BJ (cell line): ENCODE measurements around the gene ELP1. TPM values are rescaled to one million over a fixed set of nuclear protein-coding genes. Genes with fewer than 3 reads are reported as not detected.
"Not testable (repeated sequence)": the region's sequence is repeated elsewhere in the genome, so short reads cannot be mapped to it uniquely, and the experiment has no call there.

Experiments used
- CTCF ChIA-PET: fragments of 350-600 bp; formaldehyde crosslinking; extraction: SDS; loops from one replicate; lab custom pipeline; 2021; ENCODE audit warnings: antibody characterized with exemption, inconsistent platforms; lab: Yijun Ruan, JAX
- POLR2A ChIA-PET: fragments of 300-600 bp; sonication (Branson Sonifier 250); formaldehyde crosslinking; extraction: SDS; loops from one replicate; lab custom pipeline; 2021; ENCODE audit warnings: antibody characterized with exemption; lab: Charles Lee
- DNase-seq: peaks from one replicate; pipeline ENCODE4 v3.0.0-alpha.2; 2011; ENCODE audit warnings: low read depth
- H3K27me3 ChIP-seq: 2 replicates; pipeline ENCODE4 v1.6.0; 2011; ENCODE audit warnings: low read length; ENCODE audit not compliant: control insufficient read depth, insufficient read depth
- H3K36me3 ChIP-seq: 2 replicates; pipeline ENCODE4 v1.5.1; 2011; ENCODE audit warnings: low read length; ENCODE audit not compliant: control insufficient read depth, insufficient read depth
- H3K4me3 ChIP-seq: 2 replicates; pipeline ENCODE4 v1.5.1; 2011; ENCODE audit warnings: low read depth, mild to moderate bottlenecking, control low read depth, low read length
- polyA plus RNA-seq: library from polyadenylated mRNA; depleted of rRNA; stranded (reverse); fragments of >200 nt; gene quantifications from 2 replicates; pipeline ENCODE4 v1.2.3, GENCODE V29; 2011
- TF ChIP-seq, protein P1 (sequence below): IDR thresholded peaks from 2 replicates; pipeline ENCODE4 v1.5.1; 2011; ENCODE audit warnings: low read depth, mild to moderate bottlenecking, control low read depth, inconsistent platforms, low read length, moderate library complexity; ENCODE audit not compliant: insufficient read depth

Gene ELP1
- polyA plus RNA-seq, 1 experiment: 16.0 TPM

- no peak overlapping the region for H3K4me3 ChIP-seq
- no peaks in the 10 kb centered on the region for H3K27me3 ChIP-seq
- CTCF ChIA-PET: interaction anchor here (0.7 to 1.1 kb wide), 3 partner anchors 37 to 522 kb away, joined by 3 to 4 read pairs (median 3); no protein-coding TSS in a partner anchor
- no peak for DNase-seq
- POLR2A ChIA-PET: no interaction called here
- peaks cover 8% of the 10 kb centered on the region for H3K36me3 ChIP-seq
- TF ChIP-seq, protein P1, sequence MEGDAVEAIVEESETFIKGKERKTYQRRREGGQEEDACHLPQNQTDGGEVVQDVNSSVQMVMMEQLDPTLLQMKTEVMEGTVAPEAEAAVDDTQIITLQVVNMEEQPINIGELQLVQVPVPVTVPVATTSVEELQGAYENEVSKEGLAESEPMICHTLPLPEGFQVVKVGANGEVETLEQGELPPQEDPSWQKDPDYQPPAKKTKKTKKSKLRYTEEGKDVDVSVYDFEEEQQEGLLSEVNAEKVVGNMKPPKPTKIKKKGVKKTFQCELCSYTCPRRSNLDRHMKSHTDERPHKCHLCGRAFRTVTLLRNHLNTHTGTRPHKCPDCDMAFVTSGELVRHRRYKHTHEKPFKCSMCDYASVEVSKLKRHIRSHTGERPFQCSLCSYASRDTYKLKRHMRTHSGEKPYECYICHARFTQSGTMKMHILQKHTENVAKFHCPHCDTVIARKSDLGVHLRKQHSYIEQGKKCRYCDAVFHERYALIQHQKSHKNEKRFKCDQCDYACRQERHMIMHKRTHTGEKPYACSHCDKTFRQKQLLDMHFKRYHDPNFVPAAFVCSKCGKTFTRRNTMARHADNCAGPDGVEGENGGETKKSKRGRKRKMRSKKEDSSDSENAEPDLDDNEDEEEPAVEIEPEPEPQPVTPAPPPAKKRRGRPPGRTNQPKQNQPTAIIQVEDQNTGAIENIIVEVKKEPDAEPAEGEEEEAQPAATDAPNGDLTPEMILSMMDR: no peak
These were observed 44.3 kb downstream of the ELP1 start for GRCh38 chr9:108889649-108890067.

DNA sequence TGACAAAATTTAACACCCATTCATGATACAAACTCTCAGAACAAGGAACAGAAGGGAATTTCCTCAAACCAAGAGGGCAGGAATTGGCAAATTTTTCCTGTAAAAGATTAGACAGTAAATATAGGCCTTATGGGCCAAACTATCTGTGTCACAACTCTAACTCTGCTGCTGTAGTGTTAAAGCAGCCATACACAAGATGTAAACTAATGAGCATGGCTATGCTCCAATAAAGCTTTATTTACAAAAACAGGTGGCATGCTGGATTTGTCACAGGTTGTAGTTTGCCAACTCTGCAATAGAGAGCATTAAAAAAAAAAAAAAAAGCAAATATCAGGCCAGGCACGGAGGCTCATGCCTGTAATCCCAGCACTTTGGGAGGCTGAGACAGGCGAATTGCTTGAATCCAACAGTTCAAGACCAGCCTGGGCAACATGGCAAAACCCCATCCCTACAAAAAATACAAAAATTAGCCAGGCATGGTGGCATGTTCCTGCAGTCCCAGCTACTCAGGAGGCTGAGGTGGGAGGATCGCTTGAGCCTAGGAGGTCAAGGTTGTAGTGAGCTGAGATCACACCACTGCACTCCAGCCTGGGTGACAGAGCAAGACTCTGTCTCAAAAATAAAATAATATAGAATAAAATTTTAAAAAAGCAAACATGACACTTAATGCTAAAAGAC, 47.2 kb downstream of the ELP1 start:
- POLR2A ChIA-PET, DNase-seq, H3K36me3 ChIP-seq, H3K27me3 ChIP-seq, H3K4me3 ChIP-seq: not testable (repeated sequence)
- CTCF ChIA-PET: interaction anchor here (0.8 kb wide), 1 partner anchor 1423 kb away, joined by 3 read pairs; no protein-coding TSS in a partner anchor

- ChIA-PET POLR2A (no interaction called here), CTCF (interaction anchor here (1.2 kb wide), 1 partner anchor 9 kb away, joined by 3 read pairs; no protein-coding TSS in a partner anchor)
- peaks cover 4% of the 10 kb centered on the region; the same call in 1 of the 2 replicates for H3K36me3 ChIP-seq
- H3K4me3 ChIP-seq: no peak overlapping the region
- H3K27me3 ChIP-seq: no peaks in the 10 kb centered on the region
- TF ChIP-seq, protein P1: no peak
- no peak for DNase-seq
These were observed 48.1 kb downstream of the ELP1 start for GRCh38 chr9:108885643-108886348.

DNA sequence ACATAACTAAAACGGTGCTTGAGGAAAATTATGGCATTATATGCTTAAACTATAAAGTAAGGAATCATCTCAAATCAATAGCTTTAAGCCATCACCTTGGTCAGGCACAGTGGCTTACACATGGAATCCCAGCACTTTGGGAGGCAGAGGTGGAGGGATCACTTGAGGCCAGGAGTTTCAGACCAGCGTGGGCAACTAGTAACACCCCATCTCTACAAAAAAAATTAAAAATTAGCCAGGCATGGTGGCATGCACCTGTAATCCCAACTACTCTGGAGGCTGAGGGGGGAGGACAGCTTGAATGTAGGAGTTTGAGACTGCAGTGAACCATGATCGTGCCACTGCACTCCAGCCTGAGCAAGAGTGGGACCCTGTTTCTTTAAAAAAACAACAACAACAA, 49.2 kb downstream of the ELP1 start:
- Histone ChIP-seq H3K27me3 (no peaks in the 10 kb centered on the region), H3K4me3 (no peak overlapping the region), H3K36me3 (peaks cover 5% of the 10 kb centered on the region)
- POLR2A ChIA-PET: no interaction called here
- TF ChIP-seq, protein P1: no peak
- DNase-seq: no peak
- CTCF ChIA-PET: interaction anchor here (0.6 kb wide), 1 partner anchor 1344 kb away, joined by 4 read pairs; no protein-coding TSS in a partner anchor

DNA sequence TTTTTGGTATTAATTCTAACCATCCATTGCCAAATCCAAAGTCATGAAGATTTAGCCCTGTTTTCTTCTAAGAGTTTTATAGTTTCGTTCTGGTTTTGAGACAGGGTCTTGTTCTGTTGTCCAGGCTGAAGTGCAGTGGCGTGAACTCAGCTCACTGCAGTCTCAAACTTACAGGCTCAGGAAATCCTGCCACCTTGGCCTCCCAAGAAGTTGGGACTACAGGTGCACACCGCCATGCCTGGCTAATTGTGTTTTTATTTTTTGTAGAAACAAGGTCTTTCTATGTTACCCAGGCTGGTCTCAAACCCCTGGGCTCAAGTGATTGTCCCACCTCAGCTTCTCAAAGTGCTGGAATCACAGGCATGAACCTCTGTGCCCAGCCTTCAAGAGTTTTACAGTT, 50.8 kb downstream of the ELP1 start:
- POLR2A ChIA-PET: interaction anchor here (0.7 kb wide), 1 partner anchor 21 kb away, joined by 10 read pairs; no protein-coding TSS in a partner anchor
- H3K4me3 ChIP-seq: no peak overlapping the region
- CTCF ChIA-PET: no interaction called here
- peaks cover 10% of the 10 kb centered on the region for H3K36me3 ChIP-seq
- TF ChIP-seq, protein P1: no peak
- no peaks in the 10 kb centered on the region for H3K27me3 ChIP-seq
- no peak for DNase-seq
